HepG2 (cell line): ENCODE measurements around the gene DDX54. TPM values are rescaled to one million over a fixed set of nuclear protein-coding genes. Genes with fewer than 3 reads are reported as not detected.

Source experiments
- ATAC-seq: fragments of 200-7000 bp; cut with Tn5 transposase; 3 replicates; pipeline ENCODE4 v1.9.1; 2020; ENCODE audit warnings: mild to moderate bottlenecking, moderate library complexity
- BruUV-seq: library from RNA; stranded (reverse); fragments of 400-500 nt; replicated peaks from 2 replicates; lab custom pipeline; 2021; lab: Mats Ljungman, UMichigan
- CTCF ChIA-PET: fragments of 300-600 bp; formaldehyde crosslinking; extraction: SDS; loops from one replicate; lab custom pipeline; 2021; ENCODE audit warnings: low total read pairs, inconsistent platforms, low intra/inter-chr PET ratio; lab: Yijun Ruan, JAX
- POLR2A ChIA-PET: fragments of 350-600 bp; sonication (Branson Sonifier 250); formaldehyde crosslinking; loops from one replicate; lab custom pipeline; 2020; ENCODE audit warnings: antibody characterized with exemption, inconsistent platforms; lab: Yijun Ruan, JAX
- DNase-seq: peaks from one replicate; pipeline ENCODE4 v3.0.0-alpha.2; 2015; ENCODE audit warnings: low spot score
- FAIRE-seq: peaks from 3 replicates; lab custom pipeline; 2011; peaks lifted over from hg19 to GRCh38; lab: Jason Lieb, UNC
- H2AFZ ChIP-seq: one replicate; pipeline ENCODE4 v1.6.1; 2011; ENCODE audit warnings: low read length, inconsistent platforms
- H3K27ac ChIP-seq: fragments of 300-600 bp; 3 replicates; pipeline ENCODE4 v1.8.0; 2011; ENCODE audit warnings: mixed run types, mild to moderate bottlenecking, mixed read lengths, low read length, inconsistent platforms; ENCODE audit not compliant: insufficient read depth; ENCODE audit errors: extremely low read length
- H3K27me3 ChIP-seq, 2 experiments: fragments of 200-600 bp in 1 of 2; 2 replicates in 1 of 2; 3 replicates in 1 of 2; pipeline versions ENCODE4 v1.6.0 to v1.8.0; 2011; ENCODE audit warnings: low read length in 2 of 2, mild to moderate bottlenecking in 2 of 2, moderate library complexity in 2 of 2, inconsistent platforms in 1 of 2; ENCODE audit not compliant: insufficient read depth in 2 of 2, control insufficient read depth in 1 of 2
- H3K36me3 ChIP-seq, 2 experiments: fragments of 200-600 bp in 1 of 2; replicated peaks in 1 of 2; 2 replicates in 1 of 2; 3 replicates in 1 of 2; pipeline versions ENCODE4 v1.5.1 to v1.8.0; 2011; ENCODE audit warnings: low read length in 2 of 2, inconsistent platforms in 1 of 2; ENCODE audit not compliant: insufficient read depth in 2 of 2, control insufficient read depth in 1 of 2
- H3K4me1 ChIP-seq: 2 replicates; pipeline ENCODE4 v1.5.1; 2012; ENCODE audit warnings: low read length, inconsistent platforms; ENCODE audit not compliant: insufficient read depth
- H3K4me2 ChIP-seq: 2 replicates; pipeline ENCODE4 v1.6.0; 2011; ENCODE audit warnings: low read depth, low read length, inconsistent platforms
- H3K4me3 ChIP-seq, 3 experiments: fragments of 200-600 bp in 1 of 3; sonication (generic), shearing (Covaris generic) in 1 of 3; replicated peaks in 1 of 3; 2 replicates each; pipeline ENCODE4 v1.5.1; 2011 to 2016; ENCODE audit warnings: low read length in 3 of 3, inconsistent platforms in 2 of 3, low read depth in 2 of 3, mild to moderate bottlenecking in 2 of 3, control low read depth in 1 of 3, mixed read lengths in 1 of 3; ENCODE audit not compliant: insufficient read depth in 1 of 3
- H3K79me2 ChIP-seq: one replicate; pipeline ENCODE4 v1.6.1; 2011; ENCODE audit warnings: low read length, inconsistent platforms; ENCODE audit not compliant: insufficient read depth
- H3K9ac ChIP-seq: 2 replicates; pipeline ENCODE4 v1.6.0; 2011; ENCODE audit warnings: mild to moderate bottlenecking, low read depth, low read length, inconsistent platforms; ENCODE audit not compliant: insufficient read depth
- H3K9me3 ChIP-seq: 2 replicates; pipeline ENCODE4 v1.5.1; 2012; ENCODE audit warnings: mild to moderate bottlenecking, low read length
- H4K20me1 ChIP-seq: 2 replicates; pipeline ENCODE4 v1.6.0; 2011; ENCODE audit warnings: inconsistent platforms, mild to moderate bottlenecking, low read length, moderate library complexity; ENCODE audit not compliant: insufficient read depth
- CREB1 ChIP-seq, 2 experiments: fragments of 450-650 bp in 1 of 2; IDR thresholded peaks; 2 replicates each; pipeline ENCODE4 v1.6.1; 2016 to 2017; ENCODE audit warnings: control low read depth in 1 of 2, mild to moderate bottlenecking in 1 of 2, missing compliant biosample characterization in 1 of 2, missing genetic modification characterization in 1 of 2
- POGZ ChIP-seq: sonication (generic); formaldehyde crosslinking; IDR thresholded peaks from 2 replicates; pipeline ENCODE4 v1.4.0; 2020; ENCODE audit warnings: mild to moderate bottlenecking, missing genetic modification reagents
- RFX1 ChIP-seq: fragments of 450-650 bp; IDR thresholded peaks from 2 replicates; pipeline ENCODE4 v1.6.1; 2017
- SAFB2 ChIP-seq: sonication (generic); formaldehyde crosslinking; IDR thresholded peaks from 2 replicates; pipeline ENCODE4 v1.5.1; 2020; ENCODE audit warnings: missing genetic modification reagents, low read depth, mild to moderate bottlenecking, borderline replicate concordance
- SNAI1 ChIP-seq: sonication (generic); formaldehyde crosslinking; IDR thresholded peaks from 2 replicates; pipeline ENCODE4 v1.5.0; 2020; ENCODE audit warnings: mild to moderate bottlenecking, missing genetic modification reagents, borderline replicate concordance
- ZKSCAN8 ChIP-seq: IDR thresholded peaks from 2 replicates; pipeline ENCODE4 v1.6.1; 2016; ENCODE audit warnings: borderline replicate concordance, missing genetic modification reagents, missing compliant biosample characterization
- ZMYM4 ChIP-seq: sonication (generic); formaldehyde crosslinking; IDR thresholded peaks from 2 replicates; pipeline ENCODE4 v1.8.1; 2023; ENCODE audit warnings: mild to moderate bottlenecking, missing genetic modification reagents
- ZNF101 ChIP-seq: sonication (generic); formaldehyde crosslinking; IDR thresholded peaks from 2 replicates; pipeline ENCODE4 v1.4.0; 2020; ENCODE audit warnings: mild to moderate bottlenecking, low read depth, missing genetic modification reagents, borderline replicate concordance
- ZNF20 ChIP-seq: sonication (generic); formaldehyde crosslinking; IDR thresholded peaks from 2 replicates; pipeline ENCODE4 v1.4.0; 2020; ENCODE audit warnings: mild to moderate bottlenecking, moderate library complexity, missing genetic modification reagents
- ZNF256 ChIP-seq: sonication (generic); formaldehyde crosslinking; conservative IDR thresholded peaks from 2 replicates; pipeline ENCODE4 v1.4.0; 2020; ENCODE audit warnings: missing genetic modification reagents
- ZNF768 ChIP-seq: sonication (generic); formaldehyde crosslinking; IDR thresholded peaks from 2 replicates; pipeline ENCODE4 v1.4.0; 2020; ENCODE audit warnings: missing genetic modification reagents
- WGBS: methylation state at CpG from one replicate; pipeline ENCODE4 v1.1.6; 2017; ENCODE audit warnings: low lambda C conversion rate; 5-methylcytosine and 5-hydroxymethylcytosine counted together
- in situ Hi-C: cut with HindIII; loops from 2 replicates; pipeline ENCODE4 v1.10.0; 2017; ENCODE audit warnings: low pct_unique_long_range_greater_than_20kb; ENCODE audit not compliant: extremely low pct_ligation_motif_present
- intact Hi-C: fragments of 100-400 bp; cut with micrococcal nuclease; formaldehyde crosslinking; loops from one replicate; pipeline ENCODE4 v1.10.0; 2022; ENCODE audit not compliant: unreplicated experiment
- polyA plus RNA-seq, 8 experiments: library from polyadenylated mRNA; depleted of rRNA in 3 of 8; stranded (reverse) in 7 of 8; unstranded in 1 of 8; fragments of >200 nt; fragmentation: Illumina TruSeq in 4 of 8; extraction: Trizol in 4 of 8; gene quantifications; 2 replicates each; pipeline versions ENCODE4 v1.2.1 to v1.2.3, GENCODE V29; 2011 to 2016; ENCODE audit warnings: low read depth in 4 of 8, missing spikeins in 1 of 8, mixed read lengths in 1 of 8; ENCODE audit not compliant: insufficient read depth in 1 of 8
- total RNA-seq, 5 experiments: library from RNA; depleted of rRNA; stranded (reverse); fragments of >200 nt; fragmentation: Illumina TruSeq; extraction: Trizol; gene quantifications; 2 replicates each; pipeline ENCODE4 v1.2.3, GENCODE V29; 2016; ENCODE audit warnings: low read depth in 1 of 5

DDX54 gene
- total and polyA plus RNA-seq, 2 of the 13 experiments (the other 11 are each of a cell fraction or from before 2014, with no cell fraction given), result 59.7 to 61.1 TPM

DNA sequence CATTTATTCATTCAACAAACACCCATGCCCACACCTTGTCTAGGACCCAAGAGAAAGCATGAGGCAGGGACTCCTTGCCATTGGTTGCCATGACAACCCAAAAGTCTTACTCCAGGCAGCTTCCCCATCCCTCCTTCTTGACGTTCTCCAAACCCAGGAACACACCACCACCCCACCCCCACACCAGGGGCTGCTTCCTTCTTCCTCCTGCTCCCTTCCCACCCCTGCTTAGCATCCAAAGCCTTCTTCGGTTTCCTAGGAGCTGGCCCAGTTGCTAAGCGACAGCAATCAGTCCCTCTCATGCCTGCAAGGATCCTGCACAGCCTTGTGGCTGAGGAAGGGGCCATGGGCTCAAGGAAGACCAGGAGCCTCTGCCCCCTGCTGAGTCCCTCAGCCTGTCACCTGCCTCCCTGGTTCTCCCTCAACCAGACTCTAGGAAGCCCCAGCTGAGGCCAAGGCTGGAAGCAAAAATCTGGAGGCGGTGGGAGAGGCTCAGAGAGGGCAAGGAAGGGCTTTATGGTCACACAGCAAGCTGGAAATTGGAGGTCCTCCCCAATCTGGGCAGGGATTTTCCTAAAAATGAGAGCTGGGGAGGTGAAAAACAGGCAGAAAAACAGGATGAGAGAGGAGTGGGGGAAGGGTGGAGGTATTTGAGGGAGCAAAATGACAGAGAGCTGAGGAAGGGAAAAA is 65.2 kb downstream of the DDX54 start:
- H3K27ac ChIP-seq, result no peak overlapping the region
- peaks cover 0 to 7% of the 10 kb centered on the region in 2 experiments; a peak in 1 of 5 replicates for H3K27me3 ChIP-seq
- TF ChIP-seq ZNF768 (CRISPR knock-in tag), result peak; percentile 91
- TF ChIP-seq ZKSCAN8, result no peak
- no peak for TF ChIP-seq CREB1 (IDR thresholded peaks at IDR 0.05)
- TF ChIP-seq CREB1 (CRISPR knock-in tag; IDR thresholded peaks at IDR 0.05), result no peak
- TF ChIP-seq ZNF256 (CRISPR knock-in tag), result no peak
- no peak for TF ChIP-seq ZNF101 (CRISPR knock-in tag)
- no peak for TF ChIP-seq SNAI1
- no peak for TF ChIP-seq ZMYM4
- no peak for TF ChIP-seq ZNF20
- TF ChIP-seq POGZ (CRISPR knock-in tag), result no peak
- no peak for TF ChIP-seq SAFB2
- peak; percentile 44; the same call in 1 of the 2 replicates for TF ChIP-seq RFX1
- no peak for ATAC-seq
- no peak overlapping the region for H2AFZ ChIP-seq
- no peak for FAIRE-seq
- no peaks in the 10 kb centered on the region for H3K9me3 ChIP-seq
- H3K4me3 ChIP-seq, result no peak overlapping the region
- no peak overlapping the region for H3K9ac ChIP-seq
- WGBS, result 6% methylated on average over 4 of the region's 4 CpGs
- H3K4me1 ChIP-seq, result no peaks in the 10 kb centered on the region
- H3K36me3 ChIP-seq, result no peaks in the 10 kb centered on the region
- H3K79me2 ChIP-seq, result no peaks in the 10 kb centered on the region
- DNase-seq, result no peak
- intact Hi-C loops, result no loop called here
- no peaks in the 10 kb centered on the region for H4K20me1 ChIP-seq
- POLR2A ChIA-PET, result no interaction called here
- in situ Hi-C loops, result no loop called here
- no TSS peak for BruUV-seq
- H3K4me2 ChIP-seq, result no peak overlapping the region
- CTCF ChIA-PET, result no interaction called here
